GM23248 (cell line): ENCODE results near the gene REPIN1. TPM values are rescaled to one million over a fixed set of nuclear protein-coding genes. Genes with fewer than 3 reads are reported as not detected.

Source experiments
- DNase-seq: peaks from one replicate; pipeline ENCODE4 v3.0.0-alpha.2; 2015
- H2AFZ ChIP-seq: fragments of 200-600 bp; sonication (generic); 2 replicates; pipeline ENCODE4 v1.6.1; 2016; ENCODE audit warnings: antibody characterized with exemption
- H3F3A ChIP-seq: fragments of 200-600 bp; sonication (generic); 2 replicates; pipeline ENCODE4 v1.6.1; 2016; ENCODE audit warnings: mild to moderate bottlenecking, antibody characterized with exemption, mixed run types; ENCODE audit not compliant: insufficient read depth
- H3K27ac ChIP-seq: fragments of 200-600 bp; sonication (generic); 2 replicates; pipeline ENCODE4 v1.5.1; 2016; ENCODE audit warnings: mild to moderate bottlenecking
- H3K27me3 ChIP-seq: fragments of 200-600 bp; sonication (generic); replicated peaks from 2 replicates; pipeline ENCODE4 v1.6.1; 2016; ENCODE audit warnings: mild to moderate bottlenecking; ENCODE audit not compliant: insufficient read depth
- H3K36me3 ChIP-seq: fragments of 200-600 bp; sonication (generic); 2 replicates; pipeline ENCODE4 v1.6.1; 2016; ENCODE audit warnings: low read depth, mild to moderate bottlenecking
- H3K4me1 ChIP-seq: fragments of 200-600 bp; sonication (generic); 2 replicates; pipeline ENCODE4 v1.6.1; 2016; ENCODE audit warnings: mild to moderate bottlenecking; ENCODE audit not compliant: insufficient read depth
- H3K4me2 ChIP-seq: fragments of 200-600 bp; sonication (generic); one replicate; pipeline ENCODE4 v1.6.1; 2016; ENCODE audit warnings: mild to moderate bottlenecking; ENCODE audit not compliant: unreplicated experiment
- H3K4me3 ChIP-seq: fragments of 200-600 bp; sonication (generic); 2 replicates; pipeline ENCODE4 v1.5.1; 2016; ENCODE audit warnings: mild to moderate bottlenecking
- H3K79me2 ChIP-seq: fragments of 200-600 bp; sonication (generic); 2 replicates; pipeline ENCODE4 v1.6.1; 2016; ENCODE audit warnings: mild to moderate bottlenecking; ENCODE audit not compliant: insufficient read depth
- H3K9ac ChIP-seq: fragments of 200-600 bp; sonication (generic); 2 replicates; pipeline ENCODE4 v1.6.1; 2016; ENCODE audit warnings: mild to moderate bottlenecking
- H3K9me2 ChIP-seq: fragments of 200-600 bp; sonication (generic); 2 replicates; pipeline ENCODE4 v1.6.1; 2016; ENCODE audit warnings: mixed run types, mild to moderate bottlenecking, moderate library complexity; ENCODE audit not compliant: insufficient read depth
- H3K9me3 ChIP-seq: fragments of 200-600 bp; sonication (generic); one replicate; pipeline ENCODE4 v1.6.1; 2017; ENCODE audit warnings: low read depth
- H4K20me1 ChIP-seq: fragments of 200-600 bp; sonication (generic); 2 replicates; pipeline ENCODE4 v1.6.0; 2016; ENCODE audit not compliant: insufficient read depth
- EZH2 ChIP-seq: fragments of 200-600 bp; sonication (generic); IDR thresholded peaks from 2 replicates; pipeline ENCODE4 v1.6.1; 2018; ENCODE audit warnings: antibody characterized with exemption, mild to moderate bottlenecking; ENCODE audit not compliant: insufficient read depth, poor library complexity, severe bottlenecking
- EZH2phosphoT487 ChIP-seq: fragments of 200-600 bp; sonication (generic); IDR thresholded peaks from 2 replicates; pipeline ENCODE4 v1.6.1; 2018; ENCODE audit warnings: antibody characterized with exemption, moderate library complexity, mild to moderate bottlenecking, low read depth; ENCODE audit not compliant: insufficient read depth
- whole genome bisulfite sequencing, 2 experiments: methylation state at CpG; one replicate each; pipeline ENCODE4 v1.1.6; 2015 to 2017; ENCODE audit warnings: low lambda C conversion rate in 2 of 2, low coverage in 1 of 2; ENCODE audit errors: missing lambda C conversion rate in 2 of 2; 5-methylcytosine and 5-hydroxymethylcytosine counted together
- in situ Hi-C: fragments of 300-500 bp; cut with MboI; formaldehyde crosslinking; loops from 2 replicates; pipeline ENCODE4 v1.15.0; 2020
- polyA plus RNA-seq: library from polyadenylated mRNA; unstranded; fragments of >200 nt; fragmentation: Nextera tagmentation; extraction: Ambion mirVana; gene quantifications from 2 replicates; pipeline ENCODE4 v1.2.1, GENCODE V29; 2016
- total RNA-seq: library from RNA; depleted of rRNA; stranded (reverse); fragments of >200 nt; shearing (Covaris generic); gene quantifications from 2 replicates; pipeline ENCODE4 v1.2.3, GENCODE V29; 2014

Gene REPIN1
- total and polyA plus RNA-seq, 2 experiments from 2014 or later, result 17.3 to 48.1 TPM

- in situ Hi-C loops, result no loop called here
- WGBS, 2 experiments, result 72 to 73% methylated on average over 9 of the region's 9 CpGs
These were observed 26.6 kb upstream of the REPIN1 start for GRCh38 chr7:150342121-150342408.

GRCh38 chr7:150343225-150343624 is 25.4 kb upstream of the REPIN1 start:
- no peaks in the 10 kb centered on the region for H3K79me2 ChIP-seq
- no peak overlapping the region for H3K27ac ChIP-seq
- H3K9me3 ChIP-seq, result no peaks in the 10 kb centered on the region
- 17 to 18% methylated on average over 2 of the region's 2 CpGs for WGBS, 2 experiments
- TF ChIP-seq EZH2phosphoT487 (no peak), EZH2 (no peak)
- no peak for DNase-seq
- H2AFZ ChIP-seq, result no peak overlapping the region
- no peaks in the 10 kb centered on the region for H4K20me1 ChIP-seq
- H3K9me2 ChIP-seq, result no peaks in the 10 kb centered on the region
- in situ Hi-C loops, result no loop called here
- H3K4me3 ChIP-seq, result no peak overlapping the region
- H3K4me2 ChIP-seq, result no peak overlapping the region
- H3K4me1 ChIP-seq, result no peaks in the 10 kb centered on the region
- H3F3A ChIP-seq, result no peaks in the 10 kb centered on the region
- no peaks in the 10 kb centered on the region for H3K36me3 ChIP-seq
- H3K9ac ChIP-seq, result no peak overlapping the region
- H3K27me3 ChIP-seq, result peaks cover 26% of the 10 kb centered on the region

More at GRCh38 chr7:150342121-150342408, 26.6 kb upstream of the REPIN1 start:
- Histone ChIP-seq H3K4me1 (no peaks in the 10 kb centered on the region), H3K36me3 (no peaks in the 10 kb centered on the region), H3F3A (no peaks in the 10 kb centered on the region), H3K27me3 (peaks cover 26% of the 10 kb centered on the region), H3K9me2 (no peaks in the 10 kb centered on the region), H3K27ac (no peak overlapping the region), H3K4me2 (no peak overlapping the region), H3K79me2 (no peaks in the 10 kb centered on the region), H3K9ac (no peak overlapping the region), H2AFZ (no peak overlapping the region), H3K9me3 (no peaks in the 10 kb centered on the region), H4K20me1 (no peaks in the 10 kb centered on the region), H3K4me3 (no peak overlapping the region)
- TF ChIP-seq EZH2 (no peak), EZH2phosphoT487 (no peak)
- DNase-seq, result no peak

GRCh38 chr7:150344299-150344698 is 24.3 kb upstream of the REPIN1 start:
- no peak for TF ChIP-seq EZH2
- no peak for TF ChIP-seq EZH2phosphoT487

GRCh38 chr7:150345012-150345411 is 23.6 kb upstream of the REPIN1 start:
- no peaks in the 10 kb centered on the region for H3K9me3 ChIP-seq
- in situ Hi-C loops, result no loop called here
- no peaks in the 10 kb centered on the region for H3F3A ChIP-seq
- H3K4me1 ChIP-seq, result no peaks in the 10 kb centered on the region
- H3K9me2 ChIP-seq, result no peaks in the 10 kb centered on the region
- H3K27me3 ChIP-seq, result peaks cover 26% of the 10 kb centered on the region
- no peak overlapping the region for H3K9ac ChIP-seq
- WGBS, 2 experiments, result 0% methylated on average over 1 of the region's 1 CpG
- DNase-seq, result no peak
- no peak overlapping the region for H3K4me2 ChIP-seq
- no peak overlapping the region for H2AFZ ChIP-seq
- TF ChIP-seq EZH2 (no peak), EZH2phosphoT487 (no peak)
- no peak overlapping the region for H3K4me3 ChIP-seq
- H3K36me3 ChIP-seq, result no peaks in the 10 kb centered on the region
- no peak overlapping the region for H3K27ac ChIP-seq
- no peaks in the 10 kb centered on the region for H3K79me2 ChIP-seq
- no peaks in the 10 kb centered on the region for H4K20me1 ChIP-seq

More at GRCh38 chr7:150344299-150344698, 24.3 kb upstream of the REPIN1 start:
- no peak for DNase-seq
- Histone ChIP-seq H3F3A (no peaks in the 10 kb centered on the region), H3K27me3 (peaks cover 26% of the 10 kb centered on the region), H3K4me3 (no peak overlapping the region), H3K9ac (no peak overlapping the region), H3K36me3 (no peaks in the 10 kb centered on the region), H3K4me1 (no peaks in the 10 kb centered on the region), H4K20me1 (no peaks in the 10 kb centered on the region), H3K9me2 (no peaks in the 10 kb centered on the region), H3K4me2 (no peak overlapping the region), H3K27ac (no peak overlapping the region), H3K79me2 (no peaks in the 10 kb centered on the region), H2AFZ (no peak overlapping the region), H3K9me3 (no peaks in the 10 kb centered on the region)
- in situ Hi-C loops, result no loop called here

GRCh38 chr7:150346922-150347321 is 21.7 kb upstream of the REPIN1 start:
- Histone ChIP-seq H3K27me3 (peaks cover 18% of the 10 kb centered on the region), H3K9ac (no peak overlapping the region), H3K4me2 (no peak overlapping the region), H3K27ac (no peak overlapping the region), H4K20me1 (no peaks in the 10 kb centered on the region), H2AFZ (no peak overlapping the region), H3K4me1 (no peaks in the 10 kb centered on the region), H3K4me3 (no peak overlapping the region), H3K79me2 (no peaks in the 10 kb centered on the region), H3K36me3 (no peaks in the 10 kb centered on the region), H3K9me3 (no peaks in the 10 kb centered on the region), H3K9me2 (no peaks in the 10 kb centered on the region), H3F3A (no peaks in the 10 kb centered on the region)
- no peak for DNase-seq
- WGBS, 2 experiments, result 49 to 59% methylated on average over 5 of the region's 5 CpGs
- in situ Hi-C loops, result no loop called here
- TF ChIP-seq EZH2phosphoT487 (no peak), EZH2 (no peak)
